HCT116 (cell line): ENCODE measurements around the gene TSLP. TPM values are rescaled to one million over a fixed set of nuclear protein-coding genes. Genes with fewer than 3 reads are reported as not detected.

Experiments used
- ATAC-seq: fragments of 200-7000 bp; cut with Tn5 transposase; 2 replicates; pipeline ENCODE4 v1.9.1; 2020; ENCODE audit warnings: mild to moderate bottlenecking, moderate library complexity
- BruUV-seq: library from RNA; stranded (reverse); fragments of 400-500 nt; replicated peaks from 2 replicates; lab custom pipeline; 2021; lab: Mats Ljungman, UMichigan
- CTCF ChIA-PET: fragments of 300-600 bp; sonication (Branson Sonifier 250); formaldehyde crosslinking; loops from one replicate; lab custom pipeline; 2021; ENCODE audit warnings: antibody characterized with exemption; lab: Charles Lee
- POLR2A ChIA-PET: fragments of 300-600, 350-600 bp; sonication (Branson Sonifier 250); formaldehyde crosslinking; loops from one replicate; lab custom pipeline; 2021; ENCODE audit warnings: antibody characterized with exemption; lab: Charles Lee
- RAD21 ChIA-PET, 2 experiments: fragments of 300-600 bp; sonication (Branson Sonifier 250); formaldehyde crosslinking; loops; one replicate each; lab custom pipeline; 2023; ENCODE audit warnings: low total read pairs in 2 of 2; ENCODE audit not compliant: uncharacterized antibody in 2 of 2, unreplicated experiment in 2 of 2, low non-redundant PET in 1 of 2; lab: Charles Lee
- DNase-seq: peaks from one replicate; pipeline ENCODE4 v3.0.0-alpha.2; 2010; ENCODE audit warnings: low read depth, low spot score
- H2AFZ ChIP-seq: fragments of 200-600 bp; shearing (Covaris generic), sonication (generic); 2 replicates; pipeline ENCODE4 v1.6.1; 2017; ENCODE audit warnings: low read depth, mixed run types, mixed read lengths, antibody characterized with exemption, low read length; ENCODE audit not compliant: poor library complexity, severe bottlenecking
- H3K27ac ChIP-seq: 2 replicates; pipeline ENCODE4 v1.5.1; 2012; ENCODE audit warnings: low read depth, low read length
- H3K27me3 ChIP-seq: fragments of 200-600 bp; sonication (generic); 2 replicates; pipeline ENCODE4 v1.6.1; 2016; ENCODE audit warnings: mixed run types, low read length, mixed read lengths; ENCODE audit not compliant: insufficient read depth
- H3K36me3 ChIP-seq, 2 experiments: fragments of 200-500 bp in 1 of 2; fragments of 200-600 bp in 1 of 2; sonication (Bioruptor generic) in 1 of 2; sonication (generic) in 1 of 2; 2 replicates each; pipeline versions ENCODE4 v1.5.1 to v1.6.1; 2014 to 2016; ENCODE audit warnings: low read length in 2 of 2, inconsistent platforms in 1 of 2, mixed read lengths in 1 of 2, mixed run types in 1 of 2; ENCODE audit not compliant: insufficient read depth in 2 of 2, control insufficient read depth in 1 of 2
- H3K4me1 ChIP-seq, 2 experiments: fragments of 200-600 bp in 1 of 2; sonication (generic) in 1 of 2; 2 replicates each; pipeline versions ENCODE4 v1.5.1 to v1.6.1; 2012 to 2017; ENCODE audit warnings: low read length in 2 of 2, inconsistent platforms in 1 of 2, mild to moderate bottlenecking in 1 of 2, mixed read lengths in 1 of 2, mixed run types in 1 of 2, moderate library complexity in 1 of 2; ENCODE audit not compliant: insufficient read depth in 2 of 2, control insufficient read depth in 1 of 2
- H3K4me2 ChIP-seq: fragments of 200-600 bp; sonication (generic); 2 replicates; pipeline ENCODE4 v1.6.1; 2017; ENCODE audit warnings: mixed run types, low read length, mixed read lengths
- H3K4me3 ChIP-seq, 2 experiments: fragments of 200-600 bp in 1 of 2; sonication (generic) in 1 of 2; replicated peaks in 1 of 2; 2 replicates each; pipeline ENCODE4 v1.5.1; 2011 to 2016; ENCODE audit warnings: low read length in 2 of 2, control low read depth in 1 of 2, low read depth in 1 of 2, mild to moderate bottlenecking in 1 of 2, mixed read lengths in 1 of 2, mixed run types in 1 of 2
- H3K79me2 ChIP-seq: fragments of 200-600 bp; sonication (generic); 2 replicates; pipeline ENCODE4 v1.6.1; 2017; ENCODE audit warnings: mild to moderate bottlenecking, mixed run types, low read length, moderate library complexity, mixed read lengths; ENCODE audit not compliant: insufficient read depth
- H3K9ac ChIP-seq: fragments of 200-600 bp; sonication (generic); 2 replicates; pipeline ENCODE4 v1.6.1; 2016; ENCODE audit warnings: low read length, mixed read lengths
- H3K9me2 ChIP-seq: fragments of 200-600 bp; sonication (generic), shearing (Covaris generic); 2 replicates; pipeline ENCODE4 v1.6.1; 2017; ENCODE audit warnings: mixed run types, mild to moderate bottlenecking, moderate library complexity; ENCODE audit not compliant: insufficient read depth
- H3K9me3 ChIP-seq, 2 experiments: fragments of 200-500 bp in 1 of 2; fragments of 200-600 bp in 1 of 2; sonication (Bioruptor generic) in 1 of 2; sonication (generic) in 1 of 2; 2 replicates each; pipeline ENCODE4 v1.6.1; 2014 to 2017; ENCODE audit warnings: low read length in 2 of 2, mixed read lengths in 2 of 2, inconsistent platforms in 1 of 2, low read depth in 1 of 2, mild to moderate bottlenecking in 1 of 2, mixed run types in 1 of 2, moderate library complexity in 1 of 2; ENCODE audit not compliant: control insufficient read depth in 1 of 2, insufficient read depth in 1 of 2
- H4K20me1 ChIP-seq: fragments of 200-600 bp; sonication (generic), shearing (Covaris generic); 2 replicates; pipeline ENCODE4 v1.6.1; 2017; ENCODE audit warnings: mixed run types, mild to moderate bottlenecking, moderate library complexity; ENCODE audit not compliant: insufficient read depth
- CBX3 ChIP-seq: IDR thresholded peaks from 2 replicates; pipeline ENCODE4 v1.6.1; 2012; ENCODE audit warnings: low read depth
- EGR1 ChIP-seq: IDR thresholded peaks from 2 replicates; pipeline ENCODE4 v1.6.1; 2012; ENCODE audit warnings: low read depth
- POLR2AphosphoS5 ChIP-seq: IDR thresholded peaks from 2 replicates; pipeline ENCODE4 v1.6.1; 2011; ENCODE audit warnings: mild to moderate bottlenecking, low read depth, low read length, moderate library complexity
- ZNF274 ChIP-seq: fragments of 200-500 bp; sonication (Bioruptor generic); IDR thresholded peaks from 2 replicates; pipeline ENCODE4 v1.6.1; 2014; ENCODE audit warnings: mild to moderate bottlenecking, low read depth, low read length, inconsistent platforms
- intact Hi-C: fragments of 100-400 bp; cut with micrococcal nuclease; formaldehyde crosslinking; loops from 2 replicates; pipeline ENCODE4 v1.10.0; 2022
- total RNA-seq: library from RNA; stranded (reverse); gene quantifications from one replicate; pipeline ENCODE4 v1.2.1, GENCODE V29; 2021; ENCODE audit not compliant: unreplicated experiment
- TF ChIP-seq, protein P1 (sequence below), 3 experiments: fragments of 200-600 bp in 1 of 3; sonication (generic) in 1 of 3; IDR thresholded peaks in 2 of 3; conservative IDR thresholded peaks in 1 of 3; 2 replicates each; pipeline ENCODE4 v1.5.1; 2012 to 2017; ENCODE audit warnings: low read depth in 2 of 3, low read length in 2 of 3, antibody characterized with exemption in 1 of 3, borderline replicate concordance in 1 of 3, control low read depth in 1 of 3, mild to moderate bottlenecking in 1 of 3, mixed read lengths in 1 of 3, mixed run types in 1 of 3, moderate library complexity in 1 of 3; ENCODE audit not compliant: insufficient read depth in 1 of 3
- TF ChIP-seq, protein P2 (sequence below): IDR thresholded peaks from 2 replicates; pipeline ENCODE4 v1.6.1; 2012; ENCODE audit warnings: low read depth

The TSLP gene
- total RNA-seq, 1 experiment from 2014 or later = 0.34 TPM

DNA sequence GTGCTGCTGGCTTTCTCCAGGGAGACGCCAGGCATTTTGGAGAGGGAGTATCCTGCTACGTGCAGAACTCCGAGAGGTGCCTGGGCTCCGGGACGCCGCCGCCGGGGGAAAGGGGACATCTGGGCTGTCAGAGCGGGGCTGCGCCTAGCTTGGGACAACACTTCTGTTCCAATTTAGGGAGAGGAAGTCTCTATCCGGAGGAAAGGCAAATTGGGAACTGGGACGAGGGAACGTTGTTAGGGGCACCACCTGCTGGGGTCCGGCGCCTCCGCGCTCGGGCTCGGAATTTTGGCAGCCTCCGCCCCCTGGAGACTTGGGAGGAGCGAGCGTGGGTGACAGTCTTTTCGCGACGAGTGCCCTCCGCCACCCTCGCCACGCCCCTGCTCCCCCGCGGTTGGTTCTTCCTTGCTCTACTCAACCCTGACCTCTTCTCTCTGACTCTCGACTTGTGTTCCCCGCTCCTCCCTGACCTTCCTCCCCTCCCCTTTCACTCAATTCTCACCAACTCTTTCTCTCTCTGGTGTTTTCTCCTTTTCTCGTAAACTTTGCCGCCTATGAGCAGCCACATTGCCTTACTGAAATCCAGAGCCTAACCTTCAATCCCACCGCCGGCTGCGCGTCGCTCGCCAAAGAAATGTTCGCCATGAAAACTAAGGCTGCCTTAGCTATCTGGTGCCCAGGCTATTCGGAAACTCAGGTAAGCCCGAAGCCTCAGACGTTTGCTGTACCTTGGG lies 1.6 kb downstream of the TSLP start:
- H3K4me1 ChIP-seq = peaks cover 6 to 12% of the 10 kb centered on the region in 2 experiments; a peak in 2 of 4 replicates
- peak; percentile 19 for DNase-seq
- no peaks in the 10 kb centered on the region for H3K9me2 ChIP-seq
- RAD21 ChIA-PET = no interaction called here
- no peaks in the 10 kb centered on the region for H3K79me2 ChIP-seq
- peak overlapping the region; percentile 76 for H3K4me2 ChIP-seq
- H4K20me1 ChIP-seq = no peaks in the 10 kb centered on the region
- no TSS peak for BruUV-seq
- TF ChIP-seq POLR2AphosphoS5 (peak; percentile 42; the same call in 1 of the 2 replicates), CBX3 (no peak), ZNF274 (no peak), EGR1 (peak; percentile 78)
- TF ChIP-seq, protein P1, sequence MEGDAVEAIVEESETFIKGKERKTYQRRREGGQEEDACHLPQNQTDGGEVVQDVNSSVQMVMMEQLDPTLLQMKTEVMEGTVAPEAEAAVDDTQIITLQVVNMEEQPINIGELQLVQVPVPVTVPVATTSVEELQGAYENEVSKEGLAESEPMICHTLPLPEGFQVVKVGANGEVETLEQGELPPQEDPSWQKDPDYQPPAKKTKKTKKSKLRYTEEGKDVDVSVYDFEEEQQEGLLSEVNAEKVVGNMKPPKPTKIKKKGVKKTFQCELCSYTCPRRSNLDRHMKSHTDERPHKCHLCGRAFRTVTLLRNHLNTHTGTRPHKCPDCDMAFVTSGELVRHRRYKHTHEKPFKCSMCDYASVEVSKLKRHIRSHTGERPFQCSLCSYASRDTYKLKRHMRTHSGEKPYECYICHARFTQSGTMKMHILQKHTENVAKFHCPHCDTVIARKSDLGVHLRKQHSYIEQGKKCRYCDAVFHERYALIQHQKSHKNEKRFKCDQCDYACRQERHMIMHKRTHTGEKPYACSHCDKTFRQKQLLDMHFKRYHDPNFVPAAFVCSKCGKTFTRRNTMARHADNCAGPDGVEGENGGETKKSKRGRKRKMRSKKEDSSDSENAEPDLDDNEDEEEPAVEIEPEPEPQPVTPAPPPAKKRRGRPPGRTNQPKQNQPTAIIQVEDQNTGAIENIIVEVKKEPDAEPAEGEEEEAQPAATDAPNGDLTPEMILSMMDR (IDR thresholded peaks at IDR 0.05 in 2 of 3, conservative IDR thresholded peaks at IDR 0.05 in 1 of 3; ENCODE audit: borderline replicate concordance in 1 of 3, insufficient read depth in 1 of 3, low read depth in 2 of 3, low read length in 2 of 3) = peak in 1 of 3 experiments; percentile 7; a peak in 1 of 6 replicates
- TF ChIP-seq, protein P2, sequence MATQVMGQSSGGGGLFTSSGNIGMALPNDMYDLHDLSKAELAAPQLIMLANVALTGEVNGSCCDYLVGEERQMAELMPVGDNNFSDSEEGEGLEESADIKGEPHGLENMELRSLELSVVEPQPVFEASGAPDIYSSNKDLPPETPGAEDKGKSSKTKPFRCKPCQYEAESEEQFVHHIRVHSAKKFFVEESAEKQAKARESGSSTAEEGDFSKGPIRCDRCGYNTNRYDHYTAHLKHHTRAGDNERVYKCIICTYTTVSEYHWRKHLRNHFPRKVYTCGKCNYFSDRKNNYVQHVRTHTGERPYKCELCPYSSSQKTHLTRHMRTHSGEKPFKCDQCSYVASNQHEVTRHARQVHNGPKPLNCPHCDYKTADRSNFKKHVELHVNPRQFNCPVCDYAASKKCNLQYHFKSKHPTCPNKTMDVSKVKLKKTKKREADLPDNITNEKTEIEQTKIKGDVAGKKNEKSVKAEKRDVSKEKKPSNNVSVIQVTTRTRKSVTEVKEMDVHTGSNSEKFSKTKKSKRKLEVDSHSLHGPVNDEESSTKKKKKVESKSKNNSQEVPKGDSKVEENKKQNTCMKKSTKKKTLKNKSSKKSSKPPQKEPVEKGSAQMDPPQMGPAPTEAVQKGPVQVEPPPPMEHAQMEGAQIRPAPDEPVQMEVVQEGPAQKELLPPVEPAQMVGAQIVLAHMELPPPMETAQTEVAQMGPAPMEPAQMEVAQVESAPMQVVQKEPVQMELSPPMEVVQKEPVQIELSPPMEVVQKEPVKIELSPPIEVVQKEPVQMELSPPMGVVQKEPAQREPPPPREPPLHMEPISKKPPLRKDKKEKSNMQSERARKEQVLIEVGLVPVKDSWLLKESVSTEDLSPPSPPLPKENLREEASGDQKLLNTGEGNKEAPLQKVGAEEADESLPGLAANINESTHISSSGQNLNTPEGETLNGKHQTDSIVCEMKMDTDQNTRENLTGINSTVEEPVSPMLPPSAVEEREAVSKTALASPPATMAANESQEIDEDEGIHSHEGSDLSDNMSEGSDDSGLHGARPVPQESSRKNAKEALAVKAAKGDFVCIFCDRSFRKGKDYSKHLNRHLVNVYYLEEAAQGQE = no peak
- H3K4me3 ChIP-seq = peak overlapping the region; percentile 47 to 55
- H2AFZ ChIP-seq = peak overlapping the region; percentile 94
- intact Hi-C loops = no loop called here
- CTCF ChIA-PET = no interaction called here
- H3K9me3 ChIP-seq = no peaks in the 10 kb centered on the region
- ATAC-seq = peak; percentile 87
- no peak overlapping the region for H3K9ac ChIP-seq
- H3K27ac ChIP-seq = no peak overlapping the region
- peaks cover 34% of the 10 kb centered on the region for H3K27me3 ChIP-seq
- POLR2A ChIA-PET = no interaction called here
- H3K36me3 ChIP-seq = no peaks in the 10 kb centered on the region
